WTC11 (cell line): ENCODE results near the gene ANKRD11. TPM values are rescaled to one million over a fixed set of nuclear protein-coding genes. Genes with fewer than 3 reads are reported as not detected.
A peak's percentile ranks its signal among the peaks of the same experiment; 100 is the strongest.
"Not testable (repeated sequence)": the region's sequence is repeated elsewhere in the genome, so short reads cannot be mapped to it uniquely, and the experiment has no call there.

ENCODE experiments used
- ATAC-seq: fragments of 200-7000 bp; cut with Tn5 transposase; 2 replicates; pipeline ENCODE4 v1.10.0; 2021; ENCODE audit warnings: mild to moderate bottlenecking, moderate library complexity
- CTCF ChIA-PET: fragments of 300-600 bp; sonication (Branson Sonifier 250); formaldehyde crosslinking; loops from one replicate; lab custom pipeline; 2021; ENCODE audit warnings: antibody characterized with exemption; lab: Charles Lee
- POLR2A ChIA-PET: fragments of 350-600 bp; sonication (Branson Sonifier 250); formaldehyde crosslinking; loops from one replicate; lab custom pipeline; 2021; ENCODE audit warnings: antibody characterized with exemption; lab: Charles Lee
- DNase-seq: peaks from one replicate; pipeline ENCODE4 v3.0.0; 2021; ENCODE audit warnings: low spot score
- H3K27ac Mint-ChIP-seq: 2 replicates; pipeline ENCODE4 v1.8.0; 2021; ENCODE audit warnings: mixed read lengths
- H3K27me3 Mint-ChIP-seq: 2 replicates; pipeline ENCODE4 v1.8.0; 2021; ENCODE audit warnings: low read depth, mild to moderate bottlenecking, moderate library complexity, mixed read lengths
- H3K36me3 Mint-ChIP-seq: 2 replicates; pipeline ENCODE4 v1.8.0; 2021; ENCODE audit warnings: mixed read lengths
- H3K4me1 Mint-ChIP-seq: 2 replicates; pipeline ENCODE4 v1.8.0; 2022; ENCODE audit warnings: mixed read lengths
- H3K4me3 Mint-ChIP-seq: 2 replicates; pipeline ENCODE4 v1.8.0; 2021; ENCODE audit warnings: mild to moderate bottlenecking, moderate library complexity, mixed read lengths
- H3K9me3 Mint-ChIP-seq: 2 replicates; pipeline ENCODE4 v1.8.0; 2021; ENCODE audit warnings: mixed read lengths
- E2F4 ChIP-seq: sonication (generic); formaldehyde crosslinking; IDR thresholded peaks from 2 replicates; pipeline ENCODE4 v1.8.1; 2022; ENCODE audit warnings: low read depth, mild to moderate bottlenecking, moderate library complexity, missing genetic modification reagents, borderline replicate concordance
- EMX1 ChIP-seq: fragments of 250-450 bp; sonication (Bioruptor Pico); IDR thresholded peaks from 2 replicates; pipeline ENCODE4 v1.8.0; 2021; ENCODE audit warnings: mild to moderate bottlenecking
- HMGA2 ChIP-seq: fragments of 250-450 bp; sonication (Bioruptor Pico); IDR thresholded peaks from 2 replicates; pipeline ENCODE4 v1.4.0; 2021; ENCODE audit warnings: mild to moderate bottlenecking, moderate library complexity
- IRF1 ChIP-seq: sonication (generic); formaldehyde crosslinking; IDR thresholded peaks from 2 replicates; pipeline ENCODE4 v1.8.0; 2023; ENCODE audit warnings: missing genetic modification reagents
- KAT7 ChIP-seq: sonication (generic); formaldehyde crosslinking; IDR thresholded peaks from 2 replicates; pipeline ENCODE4 v1.8.1; 2023; ENCODE audit warnings: missing genetic modification reagents, mild to moderate bottlenecking, borderline replicate concordance
- MAX ChIP-seq: sonication (generic); formaldehyde crosslinking; IDR thresholded peaks from 2 replicates; pipeline ENCODE4 v1.8.0; 2022; ENCODE audit warnings: mild to moderate bottlenecking, missing genetic modification reagents
- MXD4 ChIP-seq: fragments of 250-450 bp; sonication (Bioruptor Pico); IDR thresholded peaks from 2 replicates; pipeline ENCODE4 v1.8.0; 2021; ENCODE audit warnings: mild to moderate bottlenecking, moderate library complexity, borderline replicate concordance
- OVOL2 ChIP-seq: fragments of 250-450 bp; sonication (Bioruptor Pico); IDR thresholded peaks from 2 replicates; pipeline ENCODE4 v1.9.0; 2021; ENCODE audit warnings: mild to moderate bottlenecking, borderline replicate concordance
- SMAD4 ChIP-seq: sonication (generic); formaldehyde crosslinking; IDR thresholded peaks from 2 replicates; pipeline ENCODE4 v1.8.0; 2022; ENCODE audit warnings: mild to moderate bottlenecking, missing genetic modification reagents
- SOX15 ChIP-seq: fragments of 250-450 bp; sonication (Bioruptor Pico); IDR thresholded peaks from 2 replicates; pipeline ENCODE4 v1.9.0; 2021; ENCODE audit warnings: mild to moderate bottlenecking
- TCF7 ChIP-seq: sonication (generic); formaldehyde crosslinking; IDR thresholded peaks from 2 replicates; pipeline ENCODE4 v1.8.0; 2022; ENCODE audit warnings: mild to moderate bottlenecking, low read depth, missing genetic modification reagents, moderate library complexity
- TEAD1 ChIP-seq: sonication (generic); formaldehyde crosslinking; IDR thresholded peaks from 2 replicates; pipeline ENCODE4 v1.8.0; 2022; ENCODE audit warnings: mild to moderate bottlenecking, missing genetic modification reagents
- TP53 ChIP-seq: sonication (generic); formaldehyde crosslinking; IDR thresholded peaks from 2 replicates; pipeline ENCODE4 v1.8.1; 2023; ENCODE audit warnings: mild to moderate bottlenecking, missing genetic modification reagents
- USF2 ChIP-seq: sonication (generic); formaldehyde crosslinking; IDR thresholded peaks from 2 replicates; pipeline ENCODE4 v1.8.1; 2023; ENCODE audit warnings: mild to moderate bottlenecking, missing genetic modification reagents, moderate library complexity
- total RNA-seq: library from RNA; stranded (reverse); gene quantifications from 3 replicates; pipeline ENCODE4 v1.2.3, GENCODE V29; 2021
- TF ChIP-seq, protein P1 (sequence below): fragments of 250-450 bp; sonication (Bioruptor Pico); IDR thresholded peaks from 2 replicates; pipeline ENCODE4 v1.9.0; 2021; ENCODE audit warnings: mild to moderate bottlenecking, borderline replicate concordance

The ANKRD11 gene
- total RNA-seq, 1 experiment from 2014 or later, result 184 TPM

- Mint-ChIP-seq H3K27me3 (no peaks in the 10 kb centered on the region), H3K4me3 (no peak overlapping the region), H3K36me3 (peaks cover 11% of the 10 kb centered on the region), H3K4me1 (peaks cover 13% of the 10 kb centered on the region), H3K9me3 (no peaks in the 10 kb centered on the region), H3K27ac (peak overlapping the region; percentile 65)
- TF ChIP-seq KAT7 (CRISPR knock-in tag) (no peak), IRF1 (CRISPR knock-in tag) (no peak), USF2 (no peak), E2F4 (CRISPR knock-in tag) (no peak), EMX1 (CRISPR knock-in tag) (no peak), HMGA2 (CRISPR knock-in tag) (no peak), MXD4 (CRISPR knock-in tag) (no peak), SOX15 (CRISPR knock-in tag) (no peak), TEAD1 (CRISPR knock-in tag) (no peak), TP53 (CRISPR knock-in tag) (no peak), MAX (CRISPR knock-in tag) (no peak)
- ATAC-seq (no peak), DNase-seq (no peak)
- ChIA-PET POLR2A (no interaction called here), CTCF (interaction anchor here (0.9 to 2.8 kb wide), 4 partner anchors 10 to 28 kb away, joined by 3 to 89 read pairs (median 6); no protein-coding TSS in a partner anchor)
Observed at GRCh38 chr16:89307421-89307805, 182.9 kb downstream of the ANKRD11 start.

- DNase-seq, POLR2A ChIA-PET, ATAC-seq, H3K9me3 Mint-ChIP-seq, H3K4me3 Mint-ChIP-seq, H3K36me3 Mint-ChIP-seq, H3K27me3 Mint-ChIP-seq: not testable (repeated sequence)
- Mint-ChIP-seq H3K27ac (peak overlapping the region; percentile 65), H3K4me1 (peaks cover 13% of the 10 kb centered on the region)
- CTCF ChIA-PET, result interaction anchor here (0.9 to 2.8 kb wide), 4 partner anchors 10 to 29 kb away, joined by 3 to 89 read pairs (median 6); no protein-coding TSS in a partner anchor
Observed at GRCh38 chr16:89306457-89307420, 183.6 kb downstream of the ANKRD11 start.

DNA sequence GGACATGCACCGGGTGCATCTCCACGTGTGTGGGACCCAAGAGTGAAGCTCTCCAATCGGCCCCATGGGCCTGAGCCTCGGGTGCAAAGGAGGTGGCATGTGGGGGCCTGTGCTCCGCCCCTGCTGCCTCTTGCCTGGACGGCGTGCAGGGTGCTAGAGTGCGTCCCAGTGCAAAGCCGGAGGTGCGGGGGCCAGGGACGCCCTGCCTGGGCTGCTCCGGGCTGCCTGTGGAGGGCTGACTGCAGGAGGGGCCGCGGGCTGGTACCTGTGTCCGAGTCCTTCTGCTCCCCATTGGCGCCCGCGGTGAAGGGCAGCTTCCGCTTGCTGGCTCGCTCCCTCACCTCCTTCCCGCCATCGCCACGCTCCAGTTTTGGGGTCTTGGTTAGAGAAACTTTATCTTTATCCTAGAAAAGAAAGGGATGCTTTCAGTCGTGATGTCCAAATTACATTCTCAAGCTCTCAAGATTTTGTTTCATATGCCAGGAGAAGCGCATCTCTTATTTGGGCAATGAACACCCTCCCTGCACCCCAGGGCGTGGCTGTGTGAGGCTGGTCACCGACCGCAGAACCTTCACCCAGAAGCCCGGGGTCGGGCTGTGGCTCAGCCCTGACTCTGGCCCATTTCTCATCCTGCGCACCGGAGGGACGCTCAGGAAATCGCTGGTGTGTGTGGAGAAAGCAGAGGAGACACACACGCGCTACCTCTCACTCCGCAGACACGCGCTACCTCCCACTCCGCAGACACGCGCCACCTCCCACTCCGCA lies 185.2 kb downstream of the ANKRD11 start:
- CTCF ChIA-PET, result interaction anchor here (0.9 kb wide), 1 partner anchor 11 kb away, joined by 3 read pairs; no protein-coding TSS in a partner anchor
- Mint-ChIP-seq H3K4me1 (peaks cover 13% of the 10 kb centered on the region), H3K9me3 (no peaks in the 10 kb centered on the region), H3K4me3 (no peak overlapping the region), H3K27me3 (no peaks in the 10 kb centered on the region), H3K27ac (no peak overlapping the region), H3K36me3 (peaks cover 12% of the 10 kb centered on the region)
- ATAC-seq (no peak), DNase-seq (no peak)
- TF ChIP-seq OVOL2 (CRISPR knock-in tag) (no peak), SMAD4 (CRISPR knock-in tag) (no peak), TCF7 (no peak)
- TF ChIP-seq, protein P1, sequence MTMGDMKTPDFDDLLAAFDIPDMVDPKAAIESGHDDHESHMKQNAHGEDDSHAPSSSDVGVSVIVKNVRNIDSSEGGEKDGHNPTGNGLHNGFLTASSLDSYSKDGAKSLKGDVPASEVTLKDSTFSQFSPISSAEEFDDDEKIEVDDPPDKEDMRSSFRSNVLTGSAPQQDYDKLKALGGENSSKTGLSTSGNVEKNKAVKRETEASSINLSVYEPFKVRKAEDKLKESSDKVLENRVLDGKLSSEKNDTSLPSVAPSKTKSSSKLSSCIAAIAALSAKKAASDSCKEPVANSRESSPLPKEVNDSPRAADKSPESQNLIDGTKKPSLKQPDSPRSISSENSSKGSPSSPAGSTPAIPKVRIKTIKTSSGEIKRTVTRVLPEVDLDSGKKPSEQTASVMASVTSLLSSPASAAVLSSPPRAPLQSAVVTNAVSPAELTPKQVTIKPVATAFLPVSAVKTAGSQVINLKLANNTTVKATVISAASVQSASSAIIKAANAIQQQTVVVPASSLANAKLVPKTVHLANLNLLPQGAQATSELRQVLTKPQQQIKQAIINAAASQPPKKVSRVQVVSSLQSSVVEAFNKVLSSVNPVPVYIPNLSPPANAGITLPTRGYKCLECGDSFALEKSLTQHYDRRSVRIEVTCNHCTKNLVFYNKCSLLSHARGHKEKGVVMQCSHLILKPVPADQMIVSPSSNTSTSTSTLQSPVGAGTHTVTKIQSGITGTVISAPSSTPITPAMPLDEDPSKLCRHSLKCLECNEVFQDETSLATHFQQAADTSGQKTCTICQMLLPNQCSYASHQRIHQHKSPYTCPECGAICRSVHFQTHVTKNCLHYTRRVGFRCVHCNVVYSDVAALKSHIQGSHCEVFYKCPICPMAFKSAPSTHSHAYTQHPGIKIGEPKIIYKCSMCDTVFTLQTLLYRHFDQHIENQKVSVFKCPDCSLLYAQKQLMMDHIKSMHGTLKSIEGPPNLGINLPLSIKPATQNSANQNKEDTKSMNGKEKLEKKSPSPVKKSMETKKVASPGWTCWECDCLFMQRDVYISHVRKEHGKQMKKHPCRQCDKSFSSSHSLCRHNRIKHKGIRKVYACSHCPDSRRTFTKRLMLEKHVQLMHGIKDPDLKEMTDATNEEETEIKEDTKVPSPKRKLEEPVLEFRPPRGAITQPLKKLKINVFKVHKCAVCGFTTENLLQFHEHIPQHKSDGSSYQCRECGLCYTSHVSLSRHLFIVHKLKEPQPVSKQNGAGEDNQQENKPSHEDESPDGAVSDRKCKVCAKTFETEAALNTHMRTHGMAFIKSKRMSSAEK (CRISPR knock-in tag), result no peak
- POLR2A ChIA-PET, result no interaction called here
